HUES64 (cell line): ENCODE results near the gene DRP2. TPM values are rescaled to one million over a fixed set of nuclear protein-coding genes. Genes with fewer than 3 reads are reported as not detected.
A peak's percentile ranks its signal among the peaks of the same experiment; 100 is the strongest.
"Not testable (repeated sequence)": the region's sequence is repeated elsewhere in the genome, so short reads cannot be mapped to it uniquely, and the experiment has no call there.

Experiments
- H3K27ac ChIP-seq: 2 replicates; pipeline ENCODE4 v1.7.0; 2013; ENCODE audit warnings: low read depth, low read length, inconsistent platforms
- H3K27me3 ChIP-seq: 2 replicates; pipeline ENCODE4 v1.6.1; 2013; ENCODE audit warnings: mild to moderate bottlenecking, low read length; ENCODE audit not compliant: insufficient read depth
- H3K36me3 ChIP-seq: 2 replicates; pipeline ENCODE4 v1.6.1; 2013; ENCODE audit warnings: mild to moderate bottlenecking, low read length; ENCODE audit not compliant: insufficient read depth
- H3K4me1 ChIP-seq: 2 replicates; pipeline ENCODE4 v1.6.1; 2013; ENCODE audit warnings: mild to moderate bottlenecking, low read length, moderate library complexity; ENCODE audit not compliant: insufficient read depth
- H3K4me3 ChIP-seq: 2 replicates; pipeline ENCODE4 v1.5.1; 2013; ENCODE audit warnings: mild to moderate bottlenecking, low read length, moderate library complexity
- H3K9ac ChIP-seq: 2 replicates; pipeline ENCODE4 v1.6.1; 2013; ENCODE audit warnings: mild to moderate bottlenecking, low read depth, low read length
- H3K9me3 ChIP-seq: 2 replicates; pipeline ENCODE4 v1.6.1; 2013; ENCODE audit warnings: low read depth, low read length; ENCODE audit not compliant: insufficient read depth
- WGBS: fragments of 150-250, 120-280 bp; methylation state at CpG from one replicate; pipeline ENCODE4 v1.1.7; 2013; ENCODE audit warnings: missing lambda C conversion rate; 5-methylcytosine and 5-hydroxymethylcytosine counted together
- polyA plus RNA-seq, 2 experiments: library from polyadenylated mRNA; stranded (reverse); fragments of 50-300 nt; gene quantifications; one replicate each; pipeline ENCODE4 v1.2.3, GENCODE V29; 2013

Gene DRP2, protein sequence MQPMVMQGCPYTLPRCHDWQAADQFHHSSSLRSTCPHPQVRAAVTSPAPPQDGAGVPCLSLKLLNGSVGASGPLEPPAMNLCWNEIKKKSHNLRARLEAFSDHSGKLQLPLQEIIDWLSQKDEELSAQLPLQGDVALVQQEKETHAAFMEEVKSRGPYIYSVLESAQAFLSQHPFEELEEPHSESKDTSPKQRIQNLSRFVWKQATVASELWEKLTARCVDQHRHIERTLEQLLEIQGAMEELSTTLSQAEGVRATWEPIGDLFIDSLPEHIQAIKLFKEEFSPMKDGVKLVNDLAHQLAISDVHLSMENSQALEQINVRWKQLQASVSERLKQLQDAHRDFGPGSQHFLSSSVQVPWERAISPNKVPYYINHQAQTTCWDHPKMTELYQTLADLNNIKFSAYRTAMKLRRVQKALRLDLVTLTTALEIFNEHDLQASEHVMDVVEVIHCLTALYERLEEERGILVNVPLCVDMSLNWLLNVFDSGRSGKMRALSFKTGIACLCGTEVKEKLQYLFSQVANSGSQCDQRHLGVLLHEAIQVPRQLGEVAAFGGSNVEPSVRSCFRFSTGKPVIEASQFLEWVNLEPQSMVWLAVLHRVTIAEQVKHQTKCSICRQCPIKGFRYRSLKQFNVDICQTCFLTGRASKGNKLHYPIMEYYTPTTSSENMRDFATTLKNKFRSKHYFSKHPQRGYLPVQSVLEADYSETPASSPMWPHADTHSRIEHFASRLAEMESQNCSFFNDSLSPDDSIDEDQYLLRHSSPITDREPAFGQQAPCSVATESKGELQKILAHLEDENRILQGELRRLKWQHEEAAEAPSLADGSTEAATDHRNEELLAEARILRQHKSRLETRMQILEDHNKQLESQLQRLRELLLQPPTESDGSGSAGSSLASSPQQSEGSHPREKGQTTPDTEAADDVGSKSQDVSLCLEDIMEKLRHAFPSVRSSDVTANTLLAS
- polyA plus RNA-seq (2013, experiment 1 of 2), result 0.50 TPM
- 0.70 TPM for polyA plus RNA-seq (2013, experiment 2 of 2)

DNA sequence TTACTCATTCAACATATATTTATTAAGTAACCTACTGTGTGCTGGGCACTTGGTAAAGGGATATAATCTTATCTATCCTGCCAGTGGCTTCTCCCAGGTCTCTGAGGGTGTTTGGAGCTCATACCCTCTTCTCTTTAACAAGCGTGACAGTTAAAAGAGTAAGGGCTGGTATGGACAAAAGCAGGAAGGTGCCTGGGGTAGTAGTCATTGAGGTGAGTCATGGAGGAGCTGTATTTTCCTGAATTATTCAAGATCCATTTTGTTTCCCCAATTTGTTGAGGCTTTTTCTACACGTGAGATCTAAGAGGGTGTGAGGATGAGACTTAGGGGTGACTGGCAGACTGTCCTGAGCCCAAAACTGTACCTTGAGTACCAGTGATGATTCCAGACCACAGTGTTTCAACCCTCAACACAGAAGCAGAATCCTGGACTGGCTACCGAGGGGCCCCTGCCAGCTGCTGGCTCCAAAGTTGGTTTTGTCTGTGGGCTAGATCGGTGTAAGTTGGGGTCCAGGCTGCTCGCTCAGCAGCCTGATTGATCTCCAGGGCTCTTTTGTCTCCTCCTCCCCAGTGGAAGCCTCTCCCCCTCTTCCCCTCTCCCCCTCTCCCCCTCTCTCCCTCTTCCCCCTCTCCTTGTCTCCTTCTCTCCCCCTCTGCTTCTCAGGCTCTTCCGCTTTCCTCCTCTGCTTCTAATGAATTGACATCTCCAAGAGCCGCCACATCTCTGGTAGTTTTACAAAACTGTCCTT is at the start of gene DRP2:
Gene DRP2, plus strand, starts transcription at position 671 of the 748 bp plus-strand sequence. CDS start 11,862 bp downstream, outside the sequence.
- Histone ChIP-seq H3K36me3 (no peaks in the 10 kb centered on the region), H3K9me3 (no peaks in the 10 kb centered on the region), H3K27ac (no peak within 1 kb of the TSS), H3K4me3 (no peak within 1 kb of the TSS; the same call in 1 of the 2 replicates), H3K27me3 (no peaks in the 10 kb centered on the region), H3K4me1 (peaks cover 7% of the 10 kb centered on the region), H3K9ac (peak within 1 kb of the TSS; percentile 20; the same call in 1 of the 2 replicates)
- 77% methylated on average over 3 of the region's 7 CpGs for WGBS

DNA sequence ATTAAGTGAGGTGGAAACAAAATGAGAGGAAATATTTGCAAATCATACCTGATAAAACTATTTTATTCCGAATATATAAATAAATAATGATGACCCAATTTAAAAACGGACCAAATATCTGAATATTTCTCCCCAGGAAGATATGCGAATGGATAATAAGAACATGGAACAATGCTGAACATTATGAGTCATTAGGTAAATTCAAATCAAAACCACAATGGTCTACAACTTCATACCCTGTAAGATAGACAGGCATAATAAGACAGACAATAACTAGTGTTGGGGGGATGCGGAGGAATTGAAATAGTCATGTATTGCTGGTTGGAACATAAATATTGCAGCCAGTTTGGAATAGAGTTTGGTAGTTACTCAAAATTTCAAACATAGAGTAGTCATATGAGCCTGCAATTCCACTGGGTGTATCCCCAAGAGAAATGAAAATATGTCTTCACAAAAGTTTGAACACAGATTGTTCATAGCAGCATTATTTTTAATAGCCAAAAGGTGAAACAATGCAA is 47.6 kb upstream of the DRP2 start:
- no peaks in the 10 kb centered on the region for H3K27me3 ChIP-seq
- H3K36me3 ChIP-seq, result no peaks in the 10 kb centered on the region
- no peak overlapping the region for H3K9ac ChIP-seq
- no peaks in the 10 kb centered on the region for H3K9me3 ChIP-seq
- H3K4me1 ChIP-seq, result no peaks in the 10 kb centered on the region
- no peak overlapping the region for H3K4me3 ChIP-seq
- no peak overlapping the region for H3K27ac ChIP-seq
- WGBS, result 100% methylated on average over 1 of the region's 4 CpGs

DNA sequence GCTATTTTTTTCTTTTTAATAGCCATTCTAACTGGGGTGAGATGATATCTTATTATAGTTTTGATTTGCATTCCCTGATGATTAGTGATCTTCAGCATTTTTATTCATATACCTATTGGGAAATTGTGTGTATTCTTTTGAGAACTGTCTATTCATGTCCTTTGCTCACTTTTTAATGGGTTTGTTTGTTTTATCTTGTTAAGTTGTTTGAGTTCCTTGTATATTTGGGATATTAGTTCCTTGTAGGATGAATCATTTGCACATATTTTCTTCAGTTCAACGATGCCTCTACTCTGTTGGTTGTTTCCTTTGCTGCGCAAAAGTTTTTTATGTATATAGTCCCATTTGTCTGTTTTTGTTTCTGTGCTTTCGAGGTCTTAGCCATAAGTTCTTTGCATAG is 43.1 kb upstream of the DRP2 start:
- no peaks in the 10 kb centered on the region for H3K27me3 ChIP-seq
- H3K9me3 ChIP-seq, result no peaks in the 10 kb centered on the region
- no peak overlapping the region for H3K4me3 ChIP-seq
- H3K4me1 ChIP-seq, result no peaks in the 10 kb centered on the region
- 98% methylated on average over 3 of the region's 3 CpGs for WGBS
- no peak overlapping the region for H3K27ac ChIP-seq
- H3K36me3 ChIP-seq, result no peaks in the 10 kb centered on the region
- H3K9ac ChIP-seq, result no peak overlapping the region

DNA sequence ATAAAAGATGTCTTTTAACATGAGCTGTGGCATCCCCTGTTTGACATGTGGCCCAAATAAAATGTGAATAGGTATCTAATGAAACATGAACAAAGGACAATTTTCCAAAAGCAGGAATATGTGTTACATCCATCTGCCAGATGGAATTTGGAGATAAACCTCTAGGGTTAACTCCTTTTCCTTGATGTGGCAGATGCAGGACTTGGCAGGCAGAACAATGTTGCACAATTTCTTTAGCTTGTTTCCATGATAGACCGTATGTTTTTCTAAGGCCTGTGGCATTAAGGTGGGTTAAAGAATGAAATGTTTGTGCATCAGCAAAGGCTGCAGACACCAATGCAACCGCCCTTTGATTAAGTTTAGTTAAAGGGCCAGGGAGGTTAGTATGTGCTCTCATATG is 34.7 kb upstream of the DRP2 start:
- H3K4me3 ChIP-seq, H3K4me1 ChIP-seq, H3K27ac ChIP-seq, H3K27me3 ChIP-seq, H3K9ac ChIP-seq, H3K9me3 ChIP-seq, H3K36me3 ChIP-seq: not testable (repeated sequence)
- 91% methylated on average over 2 of the region's 2 CpGs for WGBS

DNA sequence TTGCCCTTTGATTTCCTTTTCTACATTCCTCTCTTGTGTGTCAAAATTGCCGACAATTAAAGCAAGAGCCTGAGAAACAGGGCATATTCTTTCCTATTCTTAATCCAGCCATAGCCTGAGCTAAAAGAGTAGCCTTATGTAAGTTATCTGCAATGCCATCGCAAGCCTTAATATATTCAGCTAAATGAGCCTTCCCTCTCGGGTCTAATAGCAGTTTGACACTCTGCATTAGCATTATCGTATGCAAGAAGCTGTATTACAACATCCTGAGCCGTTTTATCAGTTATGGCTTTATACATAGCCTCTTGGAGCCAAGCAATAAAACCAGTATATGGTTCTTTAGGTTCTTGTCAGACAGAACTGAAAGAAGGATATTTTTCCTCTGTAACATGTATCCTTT is 31.6 kb upstream of the DRP2 start:
- not testable (repeated sequence) for H3K36me3 ChIP-seq, H3K27ac ChIP-seq, H3K4me1 ChIP-seq, H3K4me3 ChIP-seq, H3K9me3 ChIP-seq, H3K9ac ChIP-seq
- H3K27me3 ChIP-seq, result peaks cover 11% of the 10 kb centered on the region
- WGBS, result 90% methylated on average over 4 of the region's 5 CpGs

DNA sequence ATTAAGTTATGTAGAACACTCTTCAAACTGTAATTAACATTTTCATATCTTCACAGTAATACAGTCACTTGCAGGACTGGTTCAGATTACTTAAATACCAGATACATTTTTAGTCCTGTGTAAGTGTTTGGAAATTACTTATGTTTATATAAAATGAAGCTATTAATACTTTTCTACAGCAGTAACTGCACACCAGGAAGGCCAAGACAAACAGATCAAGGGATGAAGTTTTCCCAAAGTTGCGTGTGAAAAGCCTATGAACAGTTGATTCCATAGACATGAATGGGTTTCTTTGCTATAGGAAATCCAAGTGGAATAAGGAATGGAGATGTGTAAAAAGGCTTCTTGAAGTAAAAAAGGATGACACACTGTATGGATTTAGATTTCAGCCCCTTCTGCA is 28.9 kb upstream of the DRP2 start:
- Histone ChIP-seq H3K27ac (no peak overlapping the region), H3K4me3 (peak overlapping the region; percentile 43), H3K27me3 (peaks cover 11% of the 10 kb centered on the region), H3K9me3 (no peaks in the 10 kb centered on the region), H3K4me1 (no peaks in the 10 kb centered on the region), H3K36me3 (no peaks in the 10 kb centered on the region), H3K9ac (no peak overlapping the region; the same call in 1 of the 2 replicates)
- WGBS, result 83% methylated on average over 1 of the region's 1 CpG

DNA sequence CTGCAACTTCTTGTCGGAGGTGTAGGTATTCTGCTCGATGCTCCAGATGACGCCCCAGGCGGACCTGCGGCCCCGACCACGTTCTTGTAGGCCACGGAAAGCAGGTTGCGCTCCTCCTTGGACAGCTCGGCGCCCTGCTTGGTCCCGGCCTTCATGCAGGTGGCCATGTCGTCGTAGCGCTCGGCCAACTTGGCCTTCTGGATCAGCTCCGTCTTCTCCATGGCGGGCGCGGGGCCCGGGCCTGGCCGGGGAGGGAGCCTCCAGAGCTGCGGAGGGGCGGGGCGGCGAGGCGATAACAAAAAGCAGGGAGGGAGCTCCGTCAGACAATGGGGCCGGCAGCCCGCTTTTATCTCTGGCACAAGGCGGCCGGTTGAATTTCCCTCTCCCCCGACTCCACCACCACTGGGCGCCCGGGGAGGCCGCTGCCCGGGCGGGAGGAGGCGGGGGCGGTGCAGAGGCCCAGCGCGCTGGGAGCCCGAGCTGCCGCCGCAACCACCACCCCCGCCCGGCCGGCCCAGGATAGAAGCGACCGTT is 28.3 kb upstream of the DRP2 start:
- 5% methylated on average over 47 of the region's 50 CpGs for WGBS
- H3K4me1 ChIP-seq, result no peaks in the 10 kb centered on the region
- H3K27ac ChIP-seq, result no peak overlapping the region
- peak overlapping the region; percentile 56 for H3K9ac ChIP-seq
- no peaks in the 10 kb centered on the region for H3K36me3 ChIP-seq
- peaks cover 11% of the 10 kb centered on the region for H3K27me3 ChIP-seq
- no peaks in the 10 kb centered on the region for H3K9me3 ChIP-seq
- H3K4me3 ChIP-seq, result peak overlapping the region; percentile 43

DNA sequence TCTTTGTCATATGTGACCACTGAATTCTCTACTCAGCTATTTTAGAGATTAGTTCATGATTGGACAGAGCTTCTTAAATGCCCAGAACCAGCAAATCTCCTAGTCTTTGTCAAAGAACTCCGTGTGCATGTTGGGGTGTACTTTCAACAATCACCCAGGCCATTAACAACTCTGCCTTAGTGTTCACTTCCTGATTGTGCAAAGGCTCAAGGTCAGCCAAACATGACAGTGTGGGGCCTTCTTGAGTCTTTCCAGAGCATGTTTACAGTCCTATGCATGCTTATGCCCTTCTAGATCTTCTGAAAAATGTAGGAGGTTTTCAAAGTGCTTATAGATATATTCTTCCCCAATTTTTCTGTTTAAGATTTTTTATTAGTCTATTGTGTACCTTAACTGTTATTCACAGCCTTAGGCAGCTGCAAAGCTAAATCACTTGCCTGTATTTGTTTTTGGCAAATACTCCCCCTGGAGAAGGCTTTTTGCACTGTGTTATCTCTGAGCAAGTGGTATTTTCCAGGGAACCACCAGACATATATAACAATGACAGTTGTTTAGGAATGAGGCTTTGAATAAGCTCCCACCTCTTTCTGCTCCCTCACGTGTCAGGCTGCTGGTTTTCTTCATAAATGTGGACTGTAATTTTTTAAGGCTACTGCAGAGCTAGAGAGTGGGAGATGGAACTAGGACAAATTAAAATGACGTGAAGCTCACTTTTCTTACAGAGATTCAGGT is 24.0 kb upstream of the DRP2 start:
- H3K9ac ChIP-seq, result no peak overlapping the region
- 90% methylated on average over 3 of the region's 3 CpGs for WGBS
- H3K27ac ChIP-seq, result no peak overlapping the region
- no peaks in the 10 kb centered on the region for H3K36me3 ChIP-seq
- no peaks in the 10 kb centered on the region for H3K9me3 ChIP-seq
- no peak overlapping the region for H3K4me3 ChIP-seq
- H3K27me3 ChIP-seq, result peaks cover 7% of the 10 kb centered on the region
- H3K4me1 ChIP-seq, result no peaks in the 10 kb centered on the region

DNA sequence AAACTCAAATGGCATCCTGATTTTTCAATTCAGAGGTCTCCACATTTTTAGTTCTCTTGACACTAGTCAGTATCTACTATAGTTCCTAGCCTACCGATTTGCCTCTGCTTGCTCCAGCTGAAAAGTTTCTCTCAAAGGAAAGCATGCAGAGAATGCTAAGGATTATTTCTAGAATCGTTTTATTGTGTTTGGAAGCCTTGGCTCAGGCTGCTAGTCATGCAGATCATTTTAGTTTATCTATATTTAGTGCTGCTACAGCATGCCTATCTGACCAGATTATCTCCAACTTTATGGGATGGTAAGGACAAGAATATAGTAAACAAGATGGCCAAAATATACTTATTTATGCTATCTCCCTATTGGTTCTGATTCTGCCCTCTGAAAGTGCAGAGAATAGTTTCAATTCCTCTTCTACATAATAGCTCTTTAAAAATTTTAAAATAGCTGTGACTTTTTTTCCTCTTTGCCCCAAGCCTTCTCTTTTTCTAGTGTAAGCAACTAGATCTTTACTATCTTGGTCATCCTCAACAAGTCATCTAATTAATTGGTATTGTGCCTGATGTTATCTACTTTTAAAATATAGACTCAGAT is 15.7 kb upstream of the DRP2 start:
- no peaks in the 10 kb centered on the region for H3K9me3 ChIP-seq
- H3K36me3 ChIP-seq, result no peaks in the 10 kb centered on the region
- H3K4me1 ChIP-seq, result no peaks in the 10 kb centered on the region
- H3K27ac ChIP-seq, result no peak overlapping the region
- H3K9ac ChIP-seq, result no peak overlapping the region
- no peak overlapping the region for H3K4me3 ChIP-seq
- 70% methylated on average over 2 of the region's 2 CpGs for WGBS
- H3K27me3 ChIP-seq, result no peaks in the 10 kb centered on the region

DNA sequence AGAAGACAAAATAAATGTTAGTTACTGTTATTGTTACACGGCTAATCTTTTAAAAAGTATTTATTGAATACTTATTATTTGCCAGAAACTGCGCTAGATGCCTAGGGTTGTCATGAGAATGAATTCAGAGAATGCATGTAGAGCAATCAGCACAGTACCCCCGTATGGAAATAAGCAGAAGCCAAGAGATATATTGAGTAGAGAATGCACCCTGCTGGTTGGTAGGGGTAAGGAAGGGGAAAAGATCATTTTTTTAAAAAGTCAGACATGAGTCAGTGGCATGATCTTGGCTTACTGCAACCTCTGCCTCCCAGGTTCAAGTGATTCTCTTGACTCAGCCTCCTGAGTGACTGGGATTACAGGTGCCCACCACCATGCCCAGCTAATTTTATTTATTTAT is 13.1 kb upstream of the DRP2 start:
- Histone ChIP-seq H3K9me3 (no peaks in the 10 kb centered on the region), H3K9ac (no peak overlapping the region), H3K27ac (no peak overlapping the region), H3K4me1 (no peaks in the 10 kb centered on the region), H3K4me3 (no peak overlapping the region), H3K36me3 (no peaks in the 10 kb centered on the region), H3K27me3 (no peaks in the 10 kb centered on the region)
- 51% methylated on average over 2 of the region's 3 CpGs for WGBS
